ENCODE measurements around the gene CRK. TPM values are rescaled to one million over a fixed set of nuclear protein-coding genes. Genes with fewer than 3 reads are reported as not detected.
"Not testable (repeated sequence)": the region's sequence is repeated elsewhere in the genome, so short reads cannot be mapped to it uniquely, and the experiment has no call there.

CRK gene
- total RNA-seq, 1 experiment from 2014 or later, result 86.6 TPM

- no peak for DNase-seq (ENCODE audit: low read depth)
These were observed 12.0 kb upstream of the CRK start for GRCh38 chr17:1467898-1468492.

DNA sequence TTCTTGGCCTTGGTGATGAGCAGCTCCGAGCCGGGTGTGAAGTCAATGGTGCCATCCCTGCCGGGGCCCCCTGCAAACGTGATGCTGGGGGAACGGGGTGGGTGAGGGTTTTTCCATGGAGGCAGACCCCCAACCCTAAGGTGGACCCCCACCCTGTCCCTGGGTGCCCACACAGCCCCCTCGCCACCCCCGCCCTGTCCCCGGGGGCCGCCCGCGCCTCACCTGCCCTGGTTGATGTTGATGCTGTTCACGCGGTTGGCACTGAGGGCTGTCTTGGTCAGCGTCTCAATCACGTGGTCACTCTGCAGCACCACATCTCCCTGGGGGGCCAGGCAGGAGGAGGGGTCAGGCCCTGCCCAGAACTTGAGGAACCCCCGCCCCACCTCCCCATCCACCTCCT, 11.2 kb upstream of the CRK start:
- no peak for DNase-seq (ENCODE audit: low read depth)

- DNase-seq (ENCODE audit: low read depth), result no peak
These were observed 8.2 kb upstream of the CRK start for GRCh38 chr17:1464186-1464585.

DNA sequence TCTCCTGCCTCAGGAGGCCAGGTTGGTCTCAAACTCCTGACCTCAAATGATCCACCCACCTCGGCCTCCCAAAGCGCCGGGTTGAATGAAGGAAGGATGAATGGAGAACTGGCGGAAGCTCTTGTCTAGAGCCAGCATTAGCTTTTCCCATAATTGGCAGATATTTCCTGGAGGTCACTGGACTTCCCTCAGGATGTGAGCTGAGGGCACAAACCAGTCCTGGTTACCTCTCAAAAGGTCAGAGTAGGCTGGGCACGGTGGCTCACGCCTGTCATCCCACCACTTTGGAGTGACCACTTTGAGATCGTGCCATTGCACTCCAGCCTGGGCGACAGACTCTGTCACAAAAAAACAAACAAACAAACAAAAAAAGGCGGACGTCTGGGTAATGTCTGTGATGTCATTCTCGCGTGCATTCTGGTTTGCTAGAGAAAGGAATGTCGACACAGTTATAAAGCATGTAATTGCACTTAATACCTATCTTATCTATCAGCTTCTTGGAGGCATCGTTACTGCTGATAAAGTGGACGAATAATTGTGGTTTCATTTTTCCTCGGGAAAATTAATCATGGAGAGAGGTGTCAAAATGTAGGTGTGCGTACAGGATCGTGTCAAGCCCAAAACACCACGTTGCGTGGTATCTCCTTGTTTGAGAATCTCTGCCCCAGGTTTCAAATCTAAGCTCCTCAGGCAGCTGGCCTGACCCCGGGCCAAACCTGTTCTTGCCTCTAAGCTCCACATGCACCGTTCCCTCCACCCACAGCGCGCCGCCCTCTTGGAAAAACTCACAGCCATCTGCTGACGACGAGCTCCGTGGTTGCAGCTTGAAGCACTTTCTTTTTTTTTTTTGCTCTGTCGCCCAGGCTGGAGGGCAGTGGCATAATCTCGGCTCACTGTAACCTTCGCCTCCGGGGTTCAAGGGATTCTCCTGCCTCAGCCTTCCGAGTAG, 6.4 kb upstream of the CRK start:
- no peak for DNase-seq (ENCODE audit: low read depth)

DNA sequence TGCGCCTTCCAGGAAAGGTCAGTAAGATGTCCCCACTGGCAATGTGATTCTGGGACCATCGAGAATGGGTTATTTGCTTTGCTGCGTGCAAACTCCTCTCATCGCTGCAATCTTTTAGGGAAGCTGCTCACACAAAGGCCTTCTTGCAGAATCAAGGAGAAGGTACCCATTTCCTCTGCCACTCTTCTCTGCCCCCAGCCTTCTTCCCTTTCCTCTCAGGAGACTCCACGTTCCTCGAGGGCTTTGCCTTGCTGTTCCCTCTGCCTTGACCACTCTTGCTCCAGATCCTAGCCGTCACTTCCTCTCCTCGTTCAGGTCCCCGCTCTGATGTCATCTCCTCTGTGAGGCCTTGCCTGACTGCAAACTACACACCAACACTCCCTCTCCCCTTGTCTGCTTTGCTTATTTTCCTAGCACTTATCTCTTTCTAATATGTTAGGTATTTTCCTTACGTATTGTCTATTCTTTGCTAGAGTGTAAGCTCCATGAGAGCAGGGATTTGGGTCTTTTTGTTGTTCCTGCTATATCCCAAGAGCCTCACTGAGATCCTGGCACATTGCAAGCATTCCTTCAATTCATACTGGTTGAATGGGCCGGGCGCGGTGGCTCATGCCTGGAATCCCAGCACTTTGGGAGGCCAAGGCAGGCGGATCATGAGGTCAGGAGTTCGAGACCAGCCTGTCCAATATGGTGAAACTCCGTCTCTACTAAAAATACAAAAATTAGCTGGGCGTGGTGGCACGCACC, 5.3 kb upstream of the CRK start:
- no peak for DNase-seq (ENCODE audit: low read depth)

GRCh38 chr17:1460233-1460632, 4.2 kb upstream of the CRK start:
- DNase-seq (ENCODE audit: low read depth), result peak; percentile 39

GRCh38 chr17:1455291-1455796, 688 bp downstream of the CRK start:
- peak; percentile 81 for DNase-seq (ENCODE audit: low read depth)

DNA sequence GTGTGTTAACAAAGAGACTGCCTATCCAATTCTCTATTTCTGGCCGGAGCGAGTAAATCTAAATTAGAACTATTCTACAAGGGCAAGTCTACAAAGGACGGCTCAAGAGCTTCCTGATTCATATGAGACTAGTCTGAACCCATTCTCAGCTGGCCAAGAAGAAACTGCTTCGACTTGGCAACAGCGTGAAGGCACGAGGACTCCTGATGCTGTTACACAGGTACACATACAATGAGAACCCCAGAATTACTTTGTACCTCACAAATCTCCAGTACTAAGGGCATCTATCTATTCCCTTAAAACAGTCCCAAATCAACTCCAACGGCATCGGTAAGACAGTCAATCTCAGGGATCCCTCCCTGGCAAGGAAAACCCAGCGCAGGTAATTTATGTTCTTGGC, 1.5 kb downstream of the CRK start:
- no peak for DNase-seq (ENCODE audit: low read depth)

- not testable (repeated sequence) for DNase-seq (ENCODE audit: low read depth)
These were observed 2.3 kb downstream of the CRK start for GRCh38 chr17:1453694-1454093.

DNA sequence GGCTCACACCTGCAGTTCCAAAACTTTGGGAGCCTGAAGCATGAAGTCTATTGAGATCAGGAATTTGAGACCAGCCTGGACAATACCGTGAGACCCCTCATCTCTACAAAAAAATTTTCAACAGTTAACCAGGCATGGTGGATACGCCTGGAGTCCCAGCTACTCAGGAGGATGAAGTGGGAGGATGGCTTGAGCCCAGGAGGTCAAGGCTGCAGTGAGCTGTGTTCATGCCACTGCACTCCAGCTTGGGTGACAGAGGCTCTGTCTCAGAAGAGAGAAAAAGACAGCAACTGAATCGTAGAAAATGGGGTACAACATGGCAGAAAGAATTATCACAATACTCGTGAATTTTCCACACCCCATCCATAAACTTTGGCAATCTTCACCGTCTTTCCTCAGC, 3.2 kb downstream of the CRK start:
- no peak for DNase-seq (ENCODE audit: low read depth)

- DNase-seq (ENCODE audit: low read depth), result not testable (repeated sequence)
These were observed 5.8 kb downstream of the CRK start for GRCh38 chr17:1450261-1450660.

GRCh38 chr17:1449412-1449967, 6.5 kb downstream of the CRK start:
- DNase-seq (ENCODE audit: low read depth), result no peak

GRCh38 chr17:1447052-1447451, 9.0 kb downstream of the CRK start:
- no peak for DNase-seq (ENCODE audit: low read depth)

- no peak for DNase-seq (ENCODE audit: low read depth)
These were observed 9.8 kb downstream of the CRK start for GRCh38 chr17:1446201-1446600.

GRCh38 chr17:1445695-1446094, 10.3 kb downstream of the CRK start:
- not testable (repeated sequence) for DNase-seq (ENCODE audit: low read depth)

GRCh38 chr17:1442721-1443120, 13.3 kb downstream of the CRK start:
- not testable (repeated sequence) for DNase-seq (ENCODE audit: low read depth)

- DNase-seq (ENCODE audit: low read depth), result no peak
These were observed 13.8 kb downstream of the CRK start for GRCh38 chr17:1442187-1442586.

DNA sequence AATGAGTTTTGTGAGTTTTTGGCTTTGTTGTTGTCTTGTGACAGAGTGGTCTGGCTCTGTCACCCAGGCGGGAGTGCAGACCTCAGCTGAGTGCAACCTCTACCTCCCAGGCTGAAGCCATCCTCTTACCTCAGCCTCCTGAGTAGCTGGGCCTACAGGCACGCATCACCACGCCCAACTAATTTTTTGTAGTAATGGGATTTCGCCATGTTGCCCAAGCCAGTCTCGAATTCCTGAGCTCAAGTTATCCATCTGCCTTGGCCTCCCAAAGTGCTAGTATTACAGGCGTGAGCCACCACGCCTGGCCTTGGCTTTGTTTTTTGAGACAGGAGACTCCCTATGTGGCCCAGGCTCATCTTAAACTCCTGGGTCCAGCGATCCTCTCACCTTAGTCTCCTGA, 15.1 kb downstream of the CRK start:
- no peak for DNase-seq (ENCODE audit: low read depth)

DNA sequence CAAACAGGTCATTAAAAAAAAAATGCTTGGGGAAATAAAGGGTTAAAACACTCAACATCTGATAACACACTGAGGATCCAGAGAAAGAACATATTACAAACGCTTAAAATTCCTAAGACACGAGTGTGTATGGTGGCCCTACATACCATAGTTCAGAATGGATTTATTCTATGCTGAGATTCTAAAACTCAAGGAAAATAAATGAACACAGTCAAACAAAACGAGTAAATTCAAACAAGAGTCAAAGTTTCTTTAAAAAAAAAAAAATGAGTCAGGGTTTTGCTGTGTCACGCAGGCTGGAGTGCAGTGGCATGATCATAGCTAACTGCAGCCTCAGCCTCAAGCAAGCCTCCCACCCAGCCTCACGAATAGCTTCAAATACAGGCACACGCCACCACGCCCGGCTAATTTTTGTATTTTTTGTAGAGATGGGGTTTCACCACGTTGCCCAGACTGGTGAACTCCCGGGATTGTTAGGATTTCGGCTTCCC, 17.4 kb downstream of the CRK start:
- peak; percentile 53 for DNase-seq (ENCODE audit: low read depth)

DNA sequence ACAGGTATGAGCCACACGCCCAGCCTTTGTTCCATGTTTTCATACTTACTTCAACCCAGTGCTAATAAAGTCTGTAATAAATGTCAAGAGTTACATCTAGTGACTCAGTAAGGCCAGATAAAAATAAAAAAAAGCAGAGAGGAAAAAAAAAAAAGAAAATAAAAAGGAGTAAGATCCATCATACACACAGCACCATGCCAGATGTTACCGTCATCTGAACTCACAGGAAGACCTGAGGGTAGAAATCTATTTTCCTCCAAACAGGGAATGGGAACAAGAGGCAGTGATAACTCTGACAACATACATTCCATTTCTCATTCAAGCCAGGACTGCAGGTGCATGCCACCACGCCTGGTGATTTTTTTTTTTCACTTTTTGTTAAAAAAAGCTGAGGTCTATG, 20.7 kb downstream of the CRK start:
- no peak for DNase-seq (ENCODE audit: low read depth)

DNA sequence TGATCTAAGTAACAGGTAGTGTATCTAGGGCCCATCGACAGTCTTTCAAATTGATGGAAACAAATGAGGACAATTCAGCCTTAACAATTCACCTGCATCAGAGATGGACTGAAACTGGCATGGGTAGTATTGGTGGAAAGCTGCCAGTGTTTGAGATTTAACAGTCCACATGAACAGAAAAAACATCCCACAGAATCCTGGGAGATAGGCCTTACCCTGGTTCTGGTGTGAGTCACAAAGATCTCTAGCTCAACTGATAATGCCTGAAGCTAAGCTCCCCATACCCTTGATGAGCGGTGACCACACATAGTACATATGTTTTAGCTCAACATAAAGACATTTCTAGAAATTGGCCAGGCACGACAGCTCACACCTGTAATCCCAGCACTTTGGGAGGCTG, 21.9 kb downstream of the CRK start:
- no peak for DNase-seq (ENCODE audit: low read depth)
